Naive thymus-derived CD4-positive, alpha-beta T cell (primary cell): ENCODE results near the gene SORCS2. TPM values are rescaled to one million over a fixed set of nuclear protein-coding genes. Genes with fewer than 3 reads are reported as not detected.

Experiments used
- ATAC-seq: fragments of 150-1000 bp; cut with Tn5 transposase; 2 replicates; pipeline ENCODE4 v1.10.0; 2021; ENCODE audit warnings: mild to moderate bottlenecking, moderate library complexity
- CTCF ChIA-PET: fragments of 350-600 bp; sonication (Branson Sonifier 250); formaldehyde crosslinking; loops from one replicate; lab custom pipeline; 2021; ENCODE audit warnings: antibody characterized with exemption; lab: Charles Lee
- POLR2A ChIA-PET: fragments of 350-600 bp; sonication (Branson Sonifier 250); formaldehyde crosslinking; loops from one replicate; lab custom pipeline; 2021; ENCODE audit warnings: antibody characterized with exemption, inconsistent platforms; lab: Charles Lee
- DNase-seq, 9 donors: peaks; one replicate each; pipeline versions ENCODE4 v3.0.0 to v3.0.0-alpha.2; 2020 to 2022; ENCODE audit warnings: mixed read lengths in 1 of 9
- H3K27ac ChIP-seq: one replicate; pipeline ENCODE4 v1.7.0; 2013; ENCODE audit warnings: mild to moderate bottlenecking, low read depth, low read length, moderate library complexity
- H3K27me3 ChIP-seq, 2 donors: one replicate each; pipeline ENCODE4 v1.7.0; 2013; ENCODE audit warnings: low read length in 2 of 2, mild to moderate bottlenecking in 2 of 2, moderate library complexity in 2 of 2; ENCODE audit not compliant: control insufficient read depth in 2 of 2, insufficient read depth in 2 of 2
- H3K36me3 ChIP-seq, 3 experiments: 1 replicate in 2 of 3; 2 replicates in 1 of 3; pipeline ENCODE4 v1.7.0; 2013; ENCODE audit warnings: low read length in 3 of 3, mild to moderate bottlenecking in 3 of 3, moderate library complexity in 1 of 3; ENCODE audit not compliant: insufficient read depth in 3 of 3, control insufficient read depth in 2 of 3
- H3K4me1 ChIP-seq, 2 donors: one replicate each; pipeline ENCODE4 v1.7.0; 2013; ENCODE audit warnings: low read length in 2 of 2, mild to moderate bottlenecking in 2 of 2, moderate library complexity in 1 of 2; ENCODE audit not compliant: control insufficient read depth in 2 of 2, insufficient read depth in 2 of 2
- H3K4me3 ChIP-seq: 2 replicates; pipeline ENCODE4 v1.7.0; 2013; ENCODE audit warnings: mild to moderate bottlenecking, low read length
- H3K9me3 ChIP-seq, 3 experiments: 1 replicate in 2 of 3; 2 replicates in 1 of 3; pipeline ENCODE4 v1.7.0; 2013; ENCODE audit warnings: low read length in 3 of 3; ENCODE audit not compliant: control insufficient read depth in 2 of 3
- H3K27ac Mint-ChIP-seq, 9 donors: one replicate each; pipeline ENCODE4 v1.8.0; 2020 to 2022; ENCODE audit warnings: mixed read lengths in 9 of 9, mild to moderate bottlenecking in 8 of 9, moderate library complexity in 5 of 9, inconsistent platforms in 2 of 9
- H3K27me3 Mint-ChIP-seq, 5 donors: one replicate each; pipeline ENCODE4 v1.8.0; 2021 to 2022; ENCODE audit warnings: mixed read lengths in 5 of 5, mild to moderate bottlenecking in 1 of 5
- H3K36me3 Mint-ChIP-seq, 5 donors: one replicate each; pipeline ENCODE4 v1.8.0; 2020 to 2022; ENCODE audit warnings: mixed read lengths in 5 of 5, mild to moderate bottlenecking in 3 of 5, inconsistent platforms in 1 of 5
- H3K4me1 Mint-ChIP-seq, 7 donors: one replicate each; pipeline ENCODE4 v1.8.0; 2020 to 2022; ENCODE audit warnings: mixed read lengths in 7 of 7, mild to moderate bottlenecking in 3 of 7, inconsistent platforms in 1 of 7
- H3K4me3 Mint-ChIP-seq, 10 donors: one replicate each; pipeline ENCODE4 v1.8.0; 2020 to 2022; ENCODE audit warnings: mild to moderate bottlenecking in 10 of 10, mixed read lengths in 10 of 10, moderate library complexity in 6 of 10, inconsistent platforms in 2 of 10
- H3K9me3 Mint-ChIP-seq, 11 donors: one replicate each; pipeline ENCODE4 v1.8.0; 2020 to 2022; ENCODE audit warnings: mixed read lengths in 11 of 11, mild to moderate bottlenecking in 4 of 11, inconsistent platforms in 1 of 11, moderate library complexity in 1 of 11
- intact Hi-C, 2 donors: fragments of 100-400 bp; cut with micrococcal nuclease; formaldehyde crosslinking; loops; one replicate each; pipeline ENCODE4 v1.15.1; 2023
- microRNA-seq: library from miRNA; unstranded; fragments of <30 nt; microRNA quantifications from one replicate; pipeline ENCODE4 v1.2.0, GENCODE V29; 2022; ENCODE audit warnings: borderline microRNAs expressed
- polyA plus RNA-seq, 2 donors: library from polyadenylated mRNA; unstranded; fragments of 300-500 nt; fragmentation: Illumina TruSeq; gene quantifications; one replicate each; pipeline ENCODE4 v1.2.3, GENCODE V29; 2021
- total RNA-seq, 6 experiments: library from RNA in 5 of 6; stranded (reverse) in 5 of 6; gene quantifications; 1 replicate in 5 of 6; 2 replicates in 1 of 6; pipeline ENCODE4 v1.2.3 and lab custom pipeline; 2021 to 2026

SORCS2 gene
- total and polyA plus RNA-seq, 7 experiments from 2014 or later = 0.10 TPM; not detected in 6

DNA sequence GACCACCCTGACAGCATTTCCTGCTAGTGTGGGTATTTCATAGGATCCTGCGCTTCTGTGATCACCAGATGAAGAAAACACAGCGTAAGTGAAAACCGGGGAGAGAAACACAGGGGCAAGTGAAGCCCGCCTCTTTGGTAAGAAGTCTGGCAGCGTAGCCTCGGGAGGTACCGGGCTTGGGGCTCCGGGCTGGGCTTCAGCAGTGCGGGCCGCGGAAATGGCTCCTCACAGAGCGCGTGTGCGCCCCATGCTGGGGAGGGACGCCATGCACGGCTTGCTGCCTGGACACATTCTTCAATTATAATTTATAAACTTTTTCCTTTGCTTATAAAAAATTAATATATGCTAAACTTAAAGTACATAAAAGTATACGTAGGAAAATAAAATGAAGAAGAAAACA, 595.9 kb downstream of the SORCS2 start:
- POLR2A ChIA-PET = no interaction called here
- H3K36me3 Mint-ChIP-seq = peaks cover 0 to 48% (median 8%) of the 10 kb centered on the region in 5 donors
- no peaks in the 10 kb centered on the region for H3K27me3 Mint-ChIP-seq
- DNase-seq (no peak), ATAC-seq (no peak)
- Histone ChIP-seq H3K9me3 (no peaks in the 10 kb centered on the region), H3K4me3 (no peak overlapping the region), H3K4me1 (no peaks in the 10 kb centered on the region), H3K36me3 (peaks cover 0 to 17% (median 5%) of the 10 kb centered on the region in 3 experiments), H3K27ac (no peak overlapping the region), H3K27me3 (no peaks in the 10 kb centered on the region)
- no peak overlapping the region for H3K4me3 Mint-ChIP-seq
- H3K9me3 Mint-ChIP-seq = no peaks in the 10 kb centered on the region
- CTCF ChIA-PET = no interaction called here
- intact Hi-C loops = no loop called here
- H3K27ac Mint-ChIP-seq = no peak overlapping the region
- H3K4me1 Mint-ChIP-seq = peaks cover 0 to 11% (median 3%) of the 10 kb centered on the region in 7 donors

- H3K27ac Mint-ChIP-seq = no peak overlapping the region
- CTCF ChIA-PET = no interaction called here
These were observed 596.5 kb downstream of the SORCS2 start for GRCh38 chr4:7788694-7789425.

DNA sequence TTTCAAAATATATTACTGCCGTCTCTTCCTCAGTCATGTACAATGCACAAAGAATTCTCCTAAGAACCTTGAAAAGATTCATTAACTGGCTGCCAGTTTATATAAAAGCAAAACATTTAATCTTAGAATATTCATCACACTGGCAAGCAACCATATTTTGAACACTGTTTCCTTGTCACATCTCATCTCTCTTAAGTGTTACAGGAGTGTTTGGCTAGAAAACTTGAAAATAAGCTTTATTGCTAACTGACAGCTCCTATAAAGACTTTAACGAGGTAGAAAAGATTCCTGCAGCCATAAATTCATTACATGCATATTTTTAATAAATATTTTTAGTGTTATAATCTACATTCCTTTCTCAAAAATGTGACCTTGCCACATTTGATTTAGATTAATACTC, 597.7 kb downstream of the SORCS2 start:
- DNase-seq (no peak), ATAC-seq (no peak)
- no peaks in the 10 kb centered on the region for H3K27me3 Mint-ChIP-seq
- H3K4me3 ChIP-seq = no peak overlapping the region
- no peak overlapping the region for H3K27ac Mint-ChIP-seq
- peaks cover 0 to 7% (median 5%) of the 10 kb centered on the region in 3 experiments for H3K36me3 ChIP-seq
- H3K9me3 ChIP-seq = no peaks in the 10 kb centered on the region
- H3K27ac ChIP-seq = no peak overlapping the region
- peaks cover 0 to 5% (median 0%) of the 10 kb centered on the region in 7 donors for H3K4me1 Mint-ChIP-seq
- ChIA-PET POLR2A (no interaction called here), CTCF (interaction anchor here (0.7 kb wide), 1 partner anchor 876 kb away, joined by 3 read pairs; no protein-coding TSS in a partner anchor)
- H3K9me3 Mint-ChIP-seq = no peaks in the 10 kb centered on the region
- H3K4me3 Mint-ChIP-seq = no peak overlapping the region
- no peaks in the 10 kb centered on the region for H3K4me1 ChIP-seq
- peaks cover 0 to 46% (median 5%) of the 10 kb centered on the region in 5 donors for H3K36me3 Mint-ChIP-seq
- H3K27me3 ChIP-seq = no peaks in the 10 kb centered on the region
- intact Hi-C loops = no loop called here

More at GRCh38 chr4:7788694-7789425, 596.5 kb downstream of the SORCS2 start:
- intact Hi-C loops = no loop called here
- H3K36me3 Mint-ChIP-seq = peaks cover 0 to 50% (median 5%) of the 10 kb centered on the region in 5 donors
- peaks cover 0 to 5% (median under 1%) of the 10 kb centered on the region in 7 donors for H3K4me1 Mint-ChIP-seq
- Histone ChIP-seq H3K27me3 (no peaks in the 10 kb centered on the region), H3K4me3 (no peak overlapping the region), H3K36me3 (peaks cover 0 to 17% (median 5%) of the 10 kb centered on the region in 3 experiments), H3K27ac (no peak overlapping the region), H3K4me1 (no peaks in the 10 kb centered on the region), H3K9me3 (no peaks in the 10 kb centered on the region)
- no peaks in the 10 kb centered on the region for H3K9me3 Mint-ChIP-seq
- no peak for DNase-seq
- POLR2A ChIA-PET = no interaction called here
- no peaks in the 10 kb centered on the region for H3K27me3 Mint-ChIP-seq
- H3K4me3 Mint-ChIP-seq = no peak overlapping the region
- ATAC-seq = no peak

DNA sequence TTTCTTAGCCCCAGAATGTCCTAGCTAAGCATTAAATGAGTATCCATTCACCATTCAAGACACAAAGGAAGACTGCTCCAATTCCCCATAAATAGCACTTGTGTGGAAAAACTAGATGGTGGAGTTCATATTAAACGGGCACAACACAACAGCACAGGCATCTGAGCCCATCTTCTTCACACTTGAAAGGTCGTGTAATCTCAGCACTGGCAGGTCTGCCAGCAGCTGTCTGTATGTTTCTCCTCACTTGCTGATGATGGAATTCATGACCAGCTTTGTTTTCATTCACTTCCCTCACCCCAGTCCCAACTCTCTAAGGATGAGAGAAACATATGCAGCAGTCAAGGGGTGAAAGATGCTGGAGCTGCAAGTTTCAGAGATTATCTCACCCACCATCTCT, 598.7 kb downstream of the SORCS2 start:
- no peak for ATAC-seq
- POLR2A ChIA-PET = no interaction called here
- H3K4me1 Mint-ChIP-seq = peaks cover 0 to 3% (median 0%) of the 10 kb centered on the region in 7 donors
- Histone ChIP-seq H3K36me3 (peaks cover 0 to 5% (median 5%) of the 10 kb centered on the region in 3 experiments), H3K27ac (no peak overlapping the region), H3K9me3 (no peaks in the 10 kb centered on the region), H3K4me1 (no peaks in the 10 kb centered on the region), H3K4me3 (no peak overlapping the region), H3K27me3 (no peaks in the 10 kb centered on the region)
- intact Hi-C loops = no loop called here
- no peaks in the 10 kb centered on the region for H3K9me3 Mint-ChIP-seq
- no peak for DNase-seq
- CTCF ChIA-PET = interaction anchor here (2.5 kb wide), 1 partner anchor 11 kb away, joined by 13 read pairs; no protein-coding TSS in a partner anchor
- no peak overlapping the region for H3K4me3 Mint-ChIP-seq
- H3K27ac Mint-ChIP-seq = no peak overlapping the region
- H3K36me3 Mint-ChIP-seq = peaks cover 0 to 36% (median 5%) of the 10 kb centered on the region in 5 donors
- no peaks in the 10 kb centered on the region for H3K27me3 Mint-ChIP-seq

Small RNAs within 50 kb of the gene (microRNA-seq; reads per million reads assigned to microRNA genes)
- gene MIR4274 (not detected), gene MIR4798 (not detected)

Other genes starting within 250 kb of the SORCS2 start
- 10 to 100 TPM; 26.8 to 49.0 (median 41.5) TPM for gene TADA2B, start 149.2 kb upstream of the SORCS2 start, total RNA-seq
- 1 to 10 TPM; 4.0 to 5.3 TPM for gene TADA2B, start 149.2 kb upstream of the SORCS2 start, polyA plus RNA-seq
- 10 to 100 TPM; 34.5 to 53.3 (median 49.1) TPM for gene GRPEL1, start 124.5 kb upstream of the SORCS2 start, total RNA-seq
- gene GRPEL1, start 124.5 kb upstream of the SORCS2 start, polyA plus RNA-seq = 10 to 100 TPM; 38.3 to 45.0 TPM
- gene PSAPL1, start 242.4 kb downstream of the SORCS2 start, total RNA-seq = not detected
- gene PSAPL1, start 242.4 kb downstream of the SORCS2 start, polyA plus RNA-seq = not detected